Fibroblast of lung (primary cell): ENCODE results near the gene DDN. TPM values are rescaled to one million over a fixed set of nuclear protein-coding genes. Genes with fewer than 3 reads are reported as not detected.

Source experiments
- DNase-seq, 2 donors: peaks; one replicate each; pipeline versions ENCODE4 v3.0.0 to v3.0.0-alpha.2; 2010; ENCODE audit warnings: low read depth in 2 of 2
- H2AFZ ChIP-seq: 2 replicates; pipeline ENCODE4 v1.5.1; 2012; ENCODE audit warnings: low read length, control low read depth, inconsistent platforms
- H3K27ac ChIP-seq: 2 replicates; pipeline ENCODE4 v1.5.1; 2011; ENCODE audit warnings: low read length, control low read depth; ENCODE audit not compliant: insufficient read depth
- H3K27me3 ChIP-seq: 2 replicates; pipeline ENCODE4 v1.5.1; 2011; ENCODE audit warnings: mild to moderate bottlenecking, low read length; ENCODE audit not compliant: control insufficient read depth, insufficient read depth
- H3K36me3 ChIP-seq: 2 replicates; pipeline ENCODE4 v1.5.1; 2011; ENCODE audit warnings: low read length; ENCODE audit not compliant: control insufficient read depth, insufficient read depth
- H3K4me1 ChIP-seq: 2 replicates; pipeline ENCODE4 v1.5.1; 2011; ENCODE audit warnings: low read length; ENCODE audit not compliant: control insufficient read depth, insufficient read depth; ENCODE audit errors: extremely low read depth
- H3K4me2 ChIP-seq: 2 replicates; pipeline ENCODE4 v1.5.1; 2011; ENCODE audit warnings: low read length, control low read depth; ENCODE audit not compliant: insufficient read depth; ENCODE audit errors: extremely low read depth
- H3K4me3 ChIP-seq, 4 experiments: fragments of 200-600 bp in 1 of 4; sonication (generic) in 1 of 4; replicated peaks in 1 of 4; 2 replicates each; pipeline ENCODE4 v1.5.1; 2011 to 2016; ENCODE audit warnings: low read length in 4 of 4, low read depth in 3 of 4, mild to moderate bottlenecking in 3 of 4, control low read depth in 2 of 4, inconsistent platforms in 1 of 4, mixed read lengths in 1 of 4; ENCODE audit not compliant: insufficient read depth in 1 of 4; ENCODE audit errors: control extremely low read depth in 1 of 4
- H3K79me2 ChIP-seq: 2 replicates; pipeline ENCODE4 v1.5.1; 2012; ENCODE audit warnings: mild to moderate bottlenecking, low read length, inconsistent platforms; ENCODE audit not compliant: control insufficient read depth, insufficient read depth
- H3K9ac ChIP-seq: 2 replicates; pipeline ENCODE4 v1.5.1; 2011; ENCODE audit warnings: mild to moderate bottlenecking, low read length, control low read depth; ENCODE audit not compliant: insufficient read depth
- H3K9me3 ChIP-seq: 2 replicates; pipeline ENCODE4 v1.5.1; 2012; ENCODE audit warnings: low read depth, low read length; ENCODE audit not compliant: control insufficient read depth, insufficient read depth
- H4K20me1 ChIP-seq: 2 replicates; pipeline ENCODE4 v1.5.1; 2011; ENCODE audit warnings: low read length; ENCODE audit not compliant: control insufficient read depth, insufficient read depth; ENCODE audit errors: extremely low read depth
- CTCF ChIP-seq, 2 donors: IDR thresholded peaks in 1 of 2; conservative IDR thresholded peaks in 1 of 2; 1 replicate in 1 of 2; 2 replicates in 1 of 2; pipeline ENCODE4 v1.5.1; 2011 to 2012; ENCODE audit warnings: low read length in 2 of 2, control low read depth in 1 of 2, inconsistent platforms in 1 of 2, low read depth in 1 of 2, mild to moderate bottlenecking in 1 of 2
- EZH2 ChIP-seq: IDR thresholded peaks from 2 replicates; pipeline ENCODE4 v1.5.1; 2012; ENCODE audit warnings: low read length, control low read depth, mild to moderate bottlenecking; ENCODE audit errors: missing control alignments
- polyA plus RNA-seq, 2 donors: library from polyadenylated mRNA; depleted of rRNA in 1 of 2; stranded (reverse) in 1 of 2; unstranded in 1 of 2; fragments of >200 nt; gene quantifications; 2 replicates each; pipeline ENCODE4 v1.2.1, GENCODE V29; 2011 to 2012; ENCODE audit warnings: missing spikeins in 1 of 2
- total RNA-seq: library from RNA; depleted of rRNA; stranded (reverse); fragments of >200 nt; gene quantifications from 2 replicates; pipeline ENCODE4 v1.2.1, GENCODE V29; 2014

The DDN gene
- total and polyA plus RNA-seq, 2 donors (not counting 1 experiment from before 2014, with no cell fraction given): under 0.01 to 0.09 TPM

- H3K4me2 ChIP-seq: no peak overlapping the region
- TF ChIP-seq EZH2 (no peak), CTCF (conservative IDR thresholded peaks at IDR 0.05 in 1 of 2, IDR thresholded peaks at IDR 0.05 in 1 of 2; ENCODE audit: low read depth in 1 of 2, low read length in 2 of 2) (no peak)
- no peak overlapping the region for H3K9ac ChIP-seq
- H3K36me3 ChIP-seq: peaks cover 36% of the 10 kb centered on the region
- no peaks in the 10 kb centered on the region for H3K9me3 ChIP-seq
- H3K27ac ChIP-seq: no peak overlapping the region
- H3K4me1 ChIP-seq: no peaks in the 10 kb centered on the region
- H4K20me1 ChIP-seq: no peaks in the 10 kb centered on the region
- no peaks in the 10 kb centered on the region for H3K27me3 ChIP-seq
- H3K79me2 ChIP-seq: no peaks in the 10 kb centered on the region
- DNase-seq: no peak
- no peak overlapping the region for H3K4me3 ChIP-seq
- no peak overlapping the region for H2AFZ ChIP-seq
These were observed 32.5 kb upstream of the DDN start for GRCh38 chr12:49031573-49032161.

GRCh38 chr12:49030714-49031572, 31.8 kb upstream of the DDN start:
- DNase-seq: no peak
- no peak overlapping the region for H3K4me2 ChIP-seq
- H3K4me1 ChIP-seq: no peaks in the 10 kb centered on the region
- H3K9me3 ChIP-seq: no peaks in the 10 kb centered on the region
- H3K9ac ChIP-seq: no peak overlapping the region
- H3K27ac ChIP-seq: no peak overlapping the region
- no peaks in the 10 kb centered on the region for H4K20me1 ChIP-seq
- H2AFZ ChIP-seq: no peak overlapping the region
- H3K4me3 ChIP-seq: no peak overlapping the region
- no peaks in the 10 kb centered on the region for H3K79me2 ChIP-seq
- no peak for TF ChIP-seq CTCF (conservative IDR thresholded peaks at IDR 0.05 in 1 of 2, IDR thresholded peaks at IDR 0.05 in 1 of 2; ENCODE audit: low read depth in 1 of 2, low read length in 2 of 2)
- TF ChIP-seq EZH2: no peak
- H3K27me3 ChIP-seq: no peaks in the 10 kb centered on the region
- H3K36me3 ChIP-seq: peaks cover 42% of the 10 kb centered on the region

- no peak overlapping the region for H3K4me2 ChIP-seq
These were observed 30.9 kb upstream of the DDN start for GRCh38 chr12:49030119-49030518.

More at GRCh38 chr12:49030119-49030518, 30.9 kb upstream of the DDN start:
- no peak for DNase-seq
- H3K9ac ChIP-seq: no peak overlapping the region
- no peaks in the 10 kb centered on the region for H3K27me3 ChIP-seq
- H3K36me3 ChIP-seq: peaks cover 44% of the 10 kb centered on the region
- H3K4me1 ChIP-seq: no peaks in the 10 kb centered on the region
- H3K27ac ChIP-seq: no peak overlapping the region
- TF ChIP-seq CTCF (conservative IDR thresholded peaks at IDR 0.05 in 1 of 2, IDR thresholded peaks at IDR 0.05 in 1 of 2; ENCODE audit: low read depth in 1 of 2, low read length in 2 of 2) (no peak), EZH2 (no peak)
- no peak overlapping the region for H2AFZ ChIP-seq
- H3K9me3 ChIP-seq: no peaks in the 10 kb centered on the region
- no peak overlapping the region for H3K4me3 ChIP-seq
- no peaks in the 10 kb centered on the region for H4K20me1 ChIP-seq
- H3K79me2 ChIP-seq: no peaks in the 10 kb centered on the region
